ENCODE data around the gene LYPD6B. TPM values are rescaled to one million over a fixed set of nuclear protein-coding genes. Genes with fewer than 3 reads are reported as not detected.

LYPD6B gene
- total and polyA plus RNA-seq, 2 experiments from 2014 or later, result 1.7 to 3.6 TPM

GRCh38 chr2:148993351-148993750 is 45.1 kb upstream of the LYPD6B start:
- H3K27ac Mint-ChIP-seq, result no peak overlapping the region
- H3K4me2 ChIP-seq, result no peak overlapping the region
- no peak overlapping the region for H3K27ac ChIP-seq (ENCODE audit: low read depth)
- ATAC-seq (no peak), DNase-seq (ENCODE audit: low spot score) (no peak)
- no peak for TF ChIP-seq JUNB (IDR thresholded peaks at IDR 0.05; ENCODE audit: unreplicated experiment)
- no peak for TF ChIP-seq EZH2phosphoT487 (IDR thresholded peaks at IDR 0.05; ENCODE audit: unreplicated experiment)
- TF ChIP-seq NANOG (IDR thresholded peaks at IDR 0.05; ENCODE audit: borderline replicate concordance), result no peak
- TF ChIP-seq CREB1 (CRISPR knock-in tag; IDR thresholded peaks at IDR 0.05; ENCODE audit: low read depth), result no peak
- TF ChIP-seq, protein P1, sequence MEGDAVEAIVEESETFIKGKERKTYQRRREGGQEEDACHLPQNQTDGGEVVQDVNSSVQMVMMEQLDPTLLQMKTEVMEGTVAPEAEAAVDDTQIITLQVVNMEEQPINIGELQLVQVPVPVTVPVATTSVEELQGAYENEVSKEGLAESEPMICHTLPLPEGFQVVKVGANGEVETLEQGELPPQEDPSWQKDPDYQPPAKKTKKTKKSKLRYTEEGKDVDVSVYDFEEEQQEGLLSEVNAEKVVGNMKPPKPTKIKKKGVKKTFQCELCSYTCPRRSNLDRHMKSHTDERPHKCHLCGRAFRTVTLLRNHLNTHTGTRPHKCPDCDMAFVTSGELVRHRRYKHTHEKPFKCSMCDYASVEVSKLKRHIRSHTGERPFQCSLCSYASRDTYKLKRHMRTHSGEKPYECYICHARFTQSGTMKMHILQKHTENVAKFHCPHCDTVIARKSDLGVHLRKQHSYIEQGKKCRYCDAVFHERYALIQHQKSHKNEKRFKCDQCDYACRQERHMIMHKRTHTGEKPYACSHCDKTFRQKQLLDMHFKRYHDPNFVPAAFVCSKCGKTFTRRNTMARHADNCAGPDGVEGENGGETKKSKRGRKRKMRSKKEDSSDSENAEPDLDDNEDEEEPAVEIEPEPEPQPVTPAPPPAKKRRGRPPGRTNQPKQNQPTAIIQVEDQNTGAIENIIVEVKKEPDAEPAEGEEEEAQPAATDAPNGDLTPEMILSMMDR (conservative IDR thresholded peaks at IDR 0.05; ENCODE audit: low read depth in 2 of 2), result no peak
- TF ChIP-seq ETS1 (IDR thresholded peaks at IDR 0.05), result no peak
- TF ChIP-seq ZNF114 (CRISPR knock-in tag; IDR thresholded peaks at IDR 0.05), result no peak
- no peak for TF ChIP-seq ZNF462 (CRISPR knock-in tag; IDR thresholded peaks at IDR 0.05)
- no peak for TF ChIP-seq STAT1 (IDR thresholded peaks at IDR 0.05; ENCODE audit: unreplicated experiment)
- TF ChIP-seq ZNF331 (CRISPR knock-in tag; IDR thresholded peaks at IDR 0.05; ENCODE audit: low read depth), result no peak
- no peak for TF ChIP-seq REST (IDR thresholded peaks at IDR 0.05; ENCODE audit: unreplicated experiment)
- no peak for TF ChIP-seq EZH2 (IDR thresholded peaks at IDR 0.05; ENCODE audit: low read depth, unreplicated experiment)
- no peak for TF ChIP-seq POLR2AphosphoS5 (IDR thresholded peaks at IDR 0.05; ENCODE audit: low read depth)
- 0 out of 2 replicates have a peak, but pooled peaks cover 2% of the 10 kb centered on the region for H3K9me2 ChIP-seq (ENCODE audit: insufficient read depth)
- no peaks in the 10 kb centered on the region for H3K4me1 ChIP-seq (ENCODE audit: insufficient read depth)
- H2AFZ ChIP-seq, result no peak overlapping the region
- H3K36me3 Mint-ChIP-seq (ENCODE audit: low read depth), result peaks cover 48% of the 10 kb centered on the region
- no peaks in the 10 kb centered on the region for H3K9me3 Mint-ChIP-seq
- 0 out of 2 replicates have a peak, but pooled peaks cover 3% of the 10 kb centered on the region for H3K36me3 ChIP-seq (ENCODE audit: insufficient read depth)
- H4K20me1 ChIP-seq (replicated peaks; ENCODE audit: insufficient read depth), result no peaks in the 10 kb centered on the region; the same call in 1 of the 2 replicates
- H3K27me3 ChIP-seq (ENCODE audit: insufficient read depth), result no peaks in the 10 kb centered on the region
- no peak overlapping the region for H3K4me3 Mint-ChIP-seq
- peaks cover 9% of the 10 kb centered on the region for H3K4me1 Mint-ChIP-seq
- H3F3A ChIP-seq (replicated peaks; ENCODE audit: low read depth), result no peaks in the 10 kb centered on the region
- H3K27me3 Mint-ChIP-seq (ENCODE audit: insufficient read depth, low read depth, poor library complexity), result peaks cover 5% of the 10 kb centered on the region
- H3K4me3 ChIP-seq, result no peak overlapping the region
- no peaks in the 10 kb centered on the region for H3K79me2 ChIP-seq (replicated peaks; ENCODE audit: insufficient read depth)
